HG03139 (cell line): ENCODE measurements around the gene TACC2.
"Not testable (repeated sequence)": the region's sequence is repeated elsewhere in the genome, so short reads cannot be mapped to it uniquely, and the experiment has no call there.

Experiments
- ATAC-seq: cut with Tn5 transposase; IDR thresholded peaks from one replicate; pipeline ENCODE4 v1.9.1; 2021; ENCODE audit not compliant: unreplicated experiment

The TACC2 gene

DNA sequence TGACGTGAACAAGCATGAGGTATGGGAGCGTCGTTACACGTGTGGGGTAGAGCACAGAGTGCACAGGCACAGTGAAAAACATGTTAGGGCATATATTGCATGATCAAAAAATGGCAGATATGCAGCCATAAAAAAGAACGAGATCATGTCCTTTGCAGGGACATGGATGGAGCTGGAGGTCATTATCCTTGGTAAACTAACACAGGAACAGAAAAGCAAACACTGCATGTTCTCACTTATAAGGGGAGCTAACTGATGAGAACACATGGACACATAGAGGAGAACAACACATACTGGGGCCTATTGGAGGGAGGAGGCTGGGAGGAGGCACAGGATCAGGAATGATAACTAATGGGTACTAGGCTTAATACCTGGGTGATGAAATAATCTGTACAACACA is 66.3 kb downstream of the TACC2 start:
- no peak for ATAC-seq

- ATAC-seq = no peak
Measured at GRCh38 chr10:122056431-122057094, 67.6 kb downstream of the TACC2 start.

- no peak for ATAC-seq
Measured at GRCh38 chr10:122057841-122058413, 69.0 kb downstream of the TACC2 start.

GRCh38 chr10:122060250-122060649 is 71.3 kb downstream of the TACC2 start:
- no peak for ATAC-seq

- ATAC-seq = no peak
Measured at GRCh38 chr10:122062831-122063674, 74.1 kb downstream of the TACC2 start.

DNA sequence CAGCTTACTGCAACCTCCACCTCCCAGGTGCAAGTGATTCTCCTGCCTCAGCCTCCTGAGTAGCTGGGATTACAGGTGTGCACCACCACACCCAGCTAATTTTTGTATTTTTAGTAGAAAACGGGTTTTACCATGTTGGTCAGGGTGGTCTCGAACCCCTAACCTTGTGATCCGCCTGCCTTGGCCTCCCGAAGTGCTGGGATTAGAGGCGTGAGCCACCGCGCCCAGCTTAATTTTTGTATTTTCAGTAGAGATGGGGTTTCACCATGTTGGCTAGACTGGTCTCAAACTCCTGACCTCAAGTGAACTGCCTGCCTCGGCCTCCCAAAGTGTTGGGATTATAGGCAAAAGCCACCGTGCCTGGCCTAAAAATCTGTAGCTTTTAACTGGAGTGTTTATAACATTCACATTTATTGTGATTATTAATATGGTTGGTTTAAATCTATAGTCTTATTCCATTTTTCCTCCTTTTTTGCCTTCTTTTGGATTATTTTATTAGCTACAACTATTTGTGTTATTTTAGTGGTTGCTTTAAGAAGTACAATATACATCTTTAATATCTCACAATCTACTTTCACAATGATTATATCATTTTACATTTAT is 77.5 kb downstream of the TACC2 start:
- ATAC-seq = not testable (repeated sequence)

- ATAC-seq = no peak
Measured at GRCh38 chr10:122068844-122069243, 79.9 kb downstream of the TACC2 start.

DNA sequence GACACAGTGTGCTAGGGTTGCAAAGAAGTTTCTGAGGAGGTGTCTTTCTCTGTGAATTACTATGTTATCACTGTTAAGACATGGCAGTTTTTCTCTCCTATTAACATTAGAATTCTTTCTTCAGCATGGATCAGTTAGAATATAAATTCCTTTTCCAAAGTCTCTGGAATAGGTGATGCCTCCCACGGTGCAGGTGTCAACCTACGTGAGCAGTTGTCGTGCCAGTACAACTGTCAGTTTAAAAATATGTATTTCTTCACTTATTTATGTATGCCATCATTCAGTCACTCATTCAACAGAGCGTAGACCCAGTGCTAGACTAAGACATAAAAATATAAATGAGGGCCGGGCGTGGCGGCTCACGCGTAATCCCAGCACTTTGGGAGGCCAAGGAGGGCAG is 83.5 kb downstream of the TACC2 start:
- no peak for ATAC-seq

- no peak for ATAC-seq
Measured at GRCh38 chr10:122073508-122073907, 84.5 kb downstream of the TACC2 start.

- no peak for ATAC-seq
Measured at GRCh38 chr10:122075171-122075570, 86.2 kb downstream of the TACC2 start.

GRCh38 chr10:122075876-122076275 is 86.9 kb downstream of the TACC2 start:
- ATAC-seq = not testable (repeated sequence)

GRCh38 chr10:122077311-122077875 is 88.4 kb downstream of the TACC2 start:
- no peak for ATAC-seq

DNA sequence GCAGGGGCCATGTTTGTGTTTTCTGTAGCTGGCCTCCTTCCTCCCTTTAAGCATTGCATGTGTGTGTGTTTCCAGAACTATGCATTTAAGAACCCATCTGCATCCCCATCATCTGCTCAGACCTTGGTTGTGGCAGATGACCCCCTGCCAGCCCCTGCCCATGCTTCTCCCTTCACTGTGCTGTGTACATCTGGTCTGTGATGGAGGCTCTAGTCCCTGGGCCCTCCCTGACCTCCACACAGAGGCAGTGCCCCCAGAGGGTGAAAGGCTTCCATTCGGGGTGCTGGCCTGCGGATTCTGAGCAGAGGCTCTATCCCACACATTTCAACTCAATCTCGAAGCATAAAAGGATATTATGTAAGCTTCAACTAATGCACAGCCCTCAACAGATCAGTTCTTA is 89.4 kb downstream of the TACC2 start:
- no peak for ATAC-seq

DNA sequence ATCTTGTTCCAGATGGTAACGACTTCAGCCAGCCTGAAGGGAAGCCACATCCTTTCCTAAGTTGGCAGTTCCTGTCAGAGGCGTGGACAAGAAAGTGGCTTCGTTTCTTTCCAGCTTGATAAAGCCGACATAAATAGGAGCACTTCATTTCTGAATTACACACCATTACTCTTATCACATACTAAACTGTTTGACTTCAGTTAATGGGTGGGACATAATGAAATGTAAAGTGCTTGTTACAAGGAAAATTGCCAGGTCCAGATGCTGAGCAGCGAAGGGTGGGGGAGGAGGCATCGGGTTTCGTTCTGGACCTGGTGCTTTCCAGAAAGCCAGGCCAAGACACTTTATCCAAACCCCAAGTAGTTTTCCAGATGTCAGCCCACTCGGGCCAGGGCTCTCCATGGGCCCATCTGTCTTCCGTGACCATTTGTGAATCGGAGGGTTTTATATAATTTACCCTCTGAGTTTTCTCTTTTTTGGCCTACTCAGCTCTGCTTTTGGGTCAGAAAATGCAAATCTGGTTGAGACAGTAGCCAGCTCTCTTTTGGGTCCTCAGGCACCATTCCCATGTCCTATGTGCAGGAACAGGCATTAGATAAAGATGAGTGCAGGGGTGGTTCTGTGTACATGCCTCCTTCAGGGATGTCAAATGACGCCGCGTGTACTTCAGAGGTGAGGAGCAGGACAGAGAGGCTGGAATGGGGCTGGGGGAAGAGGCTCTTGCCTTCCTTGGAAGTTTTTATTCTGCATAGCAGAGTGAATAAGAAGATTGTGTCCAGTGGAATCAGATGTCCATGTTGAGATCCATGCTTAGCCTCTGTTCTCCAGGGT is 90.2 kb downstream of the TACC2 start:
- ATAC-seq = no peak

DNA sequence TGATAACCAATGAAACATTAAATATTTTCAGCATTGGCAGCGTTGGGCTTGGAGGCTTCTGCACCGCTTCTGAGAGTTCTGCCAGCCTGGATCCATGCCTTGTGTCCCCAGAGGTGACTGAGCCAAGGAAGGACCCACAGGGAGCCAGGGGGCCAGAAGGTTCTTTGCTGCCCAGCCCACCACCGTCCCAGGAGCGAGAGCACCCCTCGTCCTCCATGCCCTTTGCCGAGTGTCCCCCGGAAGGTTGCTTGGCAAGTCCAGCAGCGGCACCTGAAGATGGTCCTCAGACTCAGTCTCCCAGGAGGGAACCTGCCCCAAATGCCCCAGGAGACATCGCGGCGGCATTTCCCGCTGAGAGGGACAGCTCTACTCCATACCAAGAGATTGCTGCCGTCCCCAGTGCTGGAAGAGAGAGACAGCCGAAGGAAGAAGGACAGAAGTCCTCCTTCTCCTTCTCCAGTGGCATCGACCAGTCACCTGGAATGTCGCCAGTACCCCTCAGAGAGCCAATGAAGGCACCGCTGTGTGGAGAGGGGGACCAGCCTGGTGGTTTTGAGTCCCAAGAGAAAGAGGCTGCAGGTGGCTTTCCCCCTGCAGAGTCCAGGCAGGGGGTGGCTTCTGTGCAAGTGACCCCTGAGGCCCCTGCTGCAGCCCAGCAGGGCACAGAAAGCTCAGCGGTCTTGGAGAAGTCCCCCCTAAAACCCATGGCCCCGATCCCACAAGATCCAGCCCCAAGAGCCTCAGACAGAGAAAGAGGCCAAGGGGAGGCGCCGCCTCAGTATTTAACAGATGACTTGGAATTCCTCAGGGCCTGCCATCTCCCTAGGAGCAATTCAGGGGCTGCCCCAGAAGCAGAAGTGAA is 93.9 kb downstream of the TACC2 start:
- ATAC-seq = no peak

GRCh38 chr10:122083478-122084025 is 94.6 kb downstream of the TACC2 start:
- no peak for ATAC-seq

- ATAC-seq = no peak
Measured at GRCh38 chr10:122084286-122085041, 95.5 kb downstream of the TACC2 start.

GRCh38 chr10:122085423-122085911 is 96.5 kb downstream of the TACC2 start:
- no peak for ATAC-seq
